ENCODE measurements around the gene PELI2. TPM values are rescaled to one million over a fixed set of nuclear protein-coding genes. Genes with fewer than 3 reads are reported as not detected.

PELI2 gene
- total RNA-seq, 1 experiment from 2014 or later: 23.5 TPM

DNA sequence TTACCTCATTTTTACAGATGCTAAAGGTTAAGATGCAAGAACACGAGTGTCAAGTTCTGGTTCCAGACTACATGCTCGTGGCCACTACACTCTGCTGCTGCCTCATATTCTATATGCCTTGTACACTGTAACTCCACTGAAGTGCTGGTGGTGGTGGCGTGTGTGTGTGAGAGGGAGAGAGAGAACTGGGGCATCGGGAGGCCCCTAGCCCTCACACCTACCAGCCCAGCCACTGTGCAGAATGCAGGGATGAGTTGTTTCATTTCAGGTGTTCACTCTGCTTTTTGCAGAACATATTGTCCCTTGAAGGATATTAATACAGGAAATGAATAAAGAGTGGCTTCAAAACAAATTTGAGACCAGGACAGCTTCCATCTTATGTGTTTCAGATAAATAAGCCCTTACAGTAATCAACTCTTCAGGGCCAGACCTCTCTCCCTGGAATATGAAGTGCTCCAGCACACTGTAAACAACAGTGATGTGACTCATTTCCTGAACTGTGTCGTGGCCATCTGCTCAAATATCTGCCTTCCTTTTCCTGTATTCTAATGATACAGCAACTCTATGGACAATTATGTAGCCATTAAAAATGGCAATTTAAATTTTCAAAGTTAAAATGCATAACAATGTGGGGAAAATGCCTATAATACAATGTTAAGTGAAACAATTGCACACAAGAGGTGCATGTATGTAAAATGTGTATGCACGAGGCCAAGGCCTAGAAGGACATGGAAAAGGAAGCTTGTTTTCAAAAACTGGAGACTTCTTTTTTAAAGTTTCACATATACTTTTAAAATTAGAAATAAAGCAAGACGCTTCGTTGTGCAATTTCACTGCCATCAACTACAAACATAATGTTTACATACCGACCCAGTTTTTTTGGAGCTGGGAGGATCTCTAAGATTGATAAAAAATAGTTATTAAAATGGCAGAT, 215.4 kb downstream of the PELI2 start:
- Mint-ChIP-seq H3K4me1 (no peaks in the 10 kb centered on the region; the same call in 1 of the 2 replicates), H3K27me3 (ENCODE audit: low read depth) (no peaks in the 10 kb centered on the region), H3K9me3 (no peaks in the 10 kb centered on the region), H3K36me3 (no peaks in the 10 kb centered on the region), H3K4me3 (no peak overlapping the region), H3K27ac (no peak overlapping the region)
- ATAC-seq (no peak), DNase-seq (ENCODE audit: low spot score) (no peak)
- ChIA-PET CTCF (no interaction called here), POLR2A (no interaction called here)
- TF ChIP-seq GRHL2 (CRISPR knock-in tag; IDR thresholded peaks at IDR 0.05; ENCODE audit: insufficient replicate concordance, severe bottlenecking) (no peak), NR3C1 (CRISPR knock-in tag; conservative IDR thresholded peaks at IDR 0.05; ENCODE audit: low read depth) (no peak), TEAD1 (CRISPR knock-in tag; IDR thresholded peaks at IDR 0.05) (no peak), JAZF1 (CRISPR knock-in tag; IDR thresholded peaks at IDR 0.05) (no peak), OVOL2 (CRISPR knock-in tag; IDR thresholded peaks at IDR 0.05; ENCODE audit: borderline replicate concordance) (no peak), ZNF219 (CRISPR knock-in tag; IDR thresholded peaks at IDR 0.05; ENCODE audit: borderline replicate concordance) (no peak), ZNF317 (CRISPR knock-in tag; IDR thresholded peaks at IDR 0.05; ENCODE audit: borderline replicate concordance, low read depth) (no peak), ZNF138 (CRISPR knock-in tag; conservative IDR thresholded peaks at IDR 0.05) (no peak), RELA (CRISPR knock-in tag; IDR thresholded peaks at IDR 0.05; ENCODE audit: borderline replicate concordance) (no peak), NFYB (CRISPR knock-in tag; conservative IDR thresholded peaks at IDR 0.05; ENCODE audit: low read depth) (no peak)
- TF ChIP-seq, protein P1, sequence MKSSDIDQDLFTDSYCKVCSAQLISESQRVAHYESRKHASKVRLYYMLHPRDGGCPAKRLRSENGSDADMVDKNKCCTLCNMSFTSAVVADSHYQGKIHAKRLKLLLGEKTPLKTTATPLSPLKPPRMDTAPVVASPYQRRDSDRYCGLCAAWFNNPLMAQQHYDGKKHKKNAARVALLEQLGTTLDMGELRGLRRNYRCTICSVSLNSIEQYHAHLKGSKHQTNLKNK (CRISPR knock-in tag; IDR thresholded peaks at IDR 0.05): no peak

DNA sequence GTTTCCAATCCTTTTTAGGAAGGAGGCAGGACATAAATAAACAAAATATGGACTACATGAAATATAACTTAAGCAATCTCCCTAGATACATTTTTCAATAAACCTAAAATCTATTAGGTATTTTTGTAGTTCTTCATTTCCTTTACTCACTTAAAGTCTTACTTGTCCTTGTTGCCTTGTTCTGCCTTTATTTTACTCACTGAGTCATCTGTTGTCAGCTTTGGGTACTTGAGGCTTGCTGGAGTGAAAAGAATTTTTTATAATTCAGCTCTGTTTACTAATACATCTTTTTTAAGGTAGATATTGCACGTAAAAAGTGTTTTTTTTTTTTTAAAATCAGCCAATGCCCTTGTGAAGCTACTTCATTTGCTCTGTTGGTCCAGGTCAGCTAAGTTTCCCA, 216.2 kb downstream of the PELI2 start:
- ATAC-seq: no peak
- ChIA-PET POLR2A (no interaction called here), CTCF (no interaction called here)
- DNase-seq (ENCODE audit: low spot score): no peak
- Mint-ChIP-seq H3K4me3 (no peak overlapping the region), H3K9me3 (no peaks in the 10 kb centered on the region), H3K36me3 (no peaks in the 10 kb centered on the region), H3K27me3 (ENCODE audit: low read depth) (no peaks in the 10 kb centered on the region), H3K4me1 (no peaks in the 10 kb centered on the region; the same call in 1 of the 2 replicates), H3K27ac (no peak overlapping the region)
- TF ChIP-seq, protein P2, sequence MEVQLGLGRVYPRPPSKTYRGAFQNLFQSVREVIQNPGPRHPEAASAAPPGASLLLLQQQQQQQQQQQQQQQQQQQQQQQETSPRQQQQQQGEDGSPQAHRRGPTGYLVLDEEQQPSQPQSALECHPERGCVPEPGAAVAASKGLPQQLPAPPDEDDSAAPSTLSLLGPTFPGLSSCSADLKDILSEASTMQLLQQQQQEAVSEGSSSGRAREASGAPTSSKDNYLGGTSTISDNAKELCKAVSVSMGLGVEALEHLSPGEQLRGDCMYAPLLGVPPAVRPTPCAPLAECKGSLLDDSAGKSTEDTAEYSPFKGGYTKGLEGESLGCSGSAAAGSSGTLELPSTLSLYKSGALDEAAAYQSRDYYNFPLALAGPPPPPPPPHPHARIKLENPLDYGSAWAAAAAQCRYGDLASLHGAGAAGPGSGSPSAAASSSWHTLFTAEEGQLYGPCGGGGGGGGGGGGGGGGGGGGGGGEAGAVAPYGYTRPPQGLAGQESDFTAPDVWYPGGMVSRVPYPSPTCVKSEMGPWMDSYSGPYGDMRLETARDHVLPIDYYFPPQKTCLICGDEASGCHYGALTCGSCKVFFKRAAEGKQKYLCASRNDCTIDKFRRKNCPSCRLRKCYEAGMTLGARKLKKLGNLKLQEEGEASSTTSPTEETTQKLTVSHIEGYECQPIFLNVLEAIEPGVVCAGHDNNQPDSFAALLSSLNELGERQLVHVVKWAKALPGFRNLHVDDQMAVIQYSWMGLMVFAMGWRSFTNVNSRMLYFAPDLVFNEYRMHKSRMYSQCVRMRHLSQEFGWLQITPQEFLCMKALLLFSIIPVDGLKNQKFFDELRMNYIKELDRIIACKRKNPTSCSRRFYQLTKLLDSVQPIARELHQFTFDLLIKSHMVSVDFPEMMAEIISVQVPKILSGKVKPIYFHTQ (CRISPR knock-in tag; IDR thresholded peaks at IDR 0.05): no peak
- TF ChIP-seq SMAD4 (CRISPR knock-in tag; IDR thresholded peaks at IDR 0.05) (no peak), SOX15 (CRISPR knock-in tag; IDR thresholded peaks at IDR 0.05) (no peak), PRRX2 (CRISPR knock-in tag; IDR thresholded peaks at IDR 0.05) (no peak), RORB (CRISPR knock-in tag; IDR thresholded peaks at IDR 0.05) (no peak), HMGA2 (CRISPR knock-in tag; IDR thresholded peaks at IDR 0.05) (no peak), CREM (CRISPR knock-in tag; IDR thresholded peaks at IDR 0.05) (no peak), JAZF1 (CRISPR knock-in tag; IDR thresholded peaks at IDR 0.05) (no peak), MYBL2 (CRISPR knock-in tag; IDR thresholded peaks at IDR 0.05) (no peak), CREB1 (CRISPR knock-in tag; IDR thresholded peaks at IDR 0.05) (no peak), SP1 (CRISPR knock-in tag; conservative IDR thresholded peaks at IDR 0.05) (no peak), ZNF671 (CRISPR knock-in tag; IDR thresholded peaks at IDR 0.05) (no peak), SMAD3 (CRISPR knock-in tag; IDR thresholded peaks at IDR 0.05; ENCODE audit: borderline replicate concordance) (no peak), TCF7 (CRISPR knock-in tag; IDR thresholded peaks at IDR 0.05; ENCODE audit: low read depth) (no peak), ELF4 (CRISPR knock-in tag; IDR thresholded peaks at IDR 0.05; ENCODE audit: low read depth) (no peak), GABPB1 (CRISPR knock-in tag; IDR thresholded peaks at IDR 0.05) (no peak)
- TF ChIP-seq, protein P3, sequence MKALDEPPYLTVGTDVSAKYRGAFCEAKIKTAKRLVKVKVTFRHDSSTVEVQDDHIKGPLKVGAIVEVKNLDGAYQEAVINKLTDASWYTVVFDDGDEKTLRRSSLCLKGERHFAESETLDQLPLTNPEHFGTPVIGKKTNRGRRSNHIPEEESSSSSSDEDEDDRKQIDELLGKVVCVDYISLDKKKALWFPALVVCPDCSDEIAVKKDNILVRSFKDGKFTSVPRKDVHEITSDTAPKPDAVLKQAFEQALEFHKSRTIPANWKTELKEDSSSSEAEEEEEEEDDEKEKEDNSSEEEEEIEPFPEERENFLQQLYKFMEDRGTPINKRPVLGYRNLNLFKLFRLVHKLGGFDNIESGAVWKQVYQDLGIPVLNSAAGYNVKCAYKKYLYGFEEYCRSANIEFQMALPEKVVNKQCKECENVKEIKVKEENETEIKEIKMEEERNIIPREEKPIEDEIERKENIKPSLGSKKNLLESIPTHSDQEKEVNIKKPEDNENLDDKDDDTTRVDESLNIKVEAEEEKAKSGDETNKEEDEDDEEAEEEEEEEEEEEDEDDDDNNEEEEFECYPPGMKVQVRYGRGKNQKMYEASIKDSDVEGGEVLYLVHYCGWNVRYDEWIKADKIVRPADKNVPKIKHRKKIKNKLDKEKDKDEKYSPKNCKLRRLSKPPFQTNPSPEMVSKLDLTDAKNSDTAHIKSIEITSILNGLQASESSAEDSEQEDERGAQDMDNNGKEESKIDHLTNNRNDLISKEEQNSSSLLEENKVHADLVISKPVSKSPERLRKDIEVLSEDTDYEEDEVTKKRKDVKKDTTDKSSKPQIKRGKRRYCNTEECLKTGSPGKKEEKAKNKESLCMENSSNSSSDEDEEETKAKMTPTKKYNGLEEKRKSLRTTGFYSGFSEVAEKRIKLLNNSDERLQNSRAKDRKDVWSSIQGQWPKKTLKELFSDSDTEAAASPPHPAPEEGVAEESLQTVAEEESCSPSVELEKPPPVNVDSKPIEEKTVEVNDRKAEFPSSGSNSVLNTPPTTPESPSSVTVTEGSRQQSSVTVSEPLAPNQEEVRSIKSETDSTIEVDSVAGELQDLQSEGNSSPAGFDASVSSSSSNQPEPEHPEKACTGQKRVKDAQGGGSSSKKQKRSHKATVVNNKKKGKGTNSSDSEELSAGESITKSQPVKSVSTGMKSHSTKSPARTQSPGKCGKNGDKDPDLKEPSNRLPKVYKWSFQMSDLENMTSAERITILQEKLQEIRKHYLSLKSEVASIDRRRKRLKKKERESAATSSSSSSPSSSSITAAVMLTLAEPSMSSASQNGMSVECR (CRISPR knock-in tag; IDR thresholded peaks at IDR 0.05; ENCODE audit: borderline replicate concordance): no peak

Data from WTC11 (cell line).